OCI-LY1 (cell line): ENCODE data around the gene STK38.
"Not testable (repeated sequence)": the region's sequence is repeated elsewhere in the genome, so short reads cannot be mapped to it uniquely, and the experiment has no call there.

ENCODE experiments used
- H2AFZ ChIP-seq: fragments of 200-600 bp; sonication (generic), shearing (Covaris generic); 2 replicates; pipeline ENCODE4 v1.6.0; 2014; ENCODE audit warnings: antibody characterized with exemption, mild to moderate bottlenecking, low read length
- H3F3A ChIP-seq: fragments of 200-600 bp; sonication (generic), shearing (Covaris generic); 2 replicates; pipeline ENCODE4 v1.6.0; 2014; ENCODE audit warnings: mild to moderate bottlenecking, antibody characterized with exemption, low read length, moderate library complexity; ENCODE audit not compliant: insufficient read depth
- H3K27ac ChIP-seq: fragments of 200-600 bp; sonication (generic); 2 replicates; pipeline ENCODE4 v1.5.1; 2014; ENCODE audit warnings: low read length, mixed run types, mild to moderate bottlenecking, low read depth; ENCODE audit not compliant: poor library complexity, severe bottlenecking
- H3K27me3 ChIP-seq: fragments of 200-600 bp; sonication (generic); 2 replicates; pipeline ENCODE4 v1.6.0; 2014; ENCODE audit warnings: antibody characterized with exemption, mild to moderate bottlenecking, low read length, moderate library complexity; ENCODE audit not compliant: insufficient read depth
- H3K36me3 ChIP-seq: fragments of 200-600 bp; sonication (generic); 2 replicates; pipeline ENCODE4 v1.6.1; 2014; ENCODE audit warnings: mild to moderate bottlenecking, antibody characterized with exemption, low read length, moderate library complexity, mixed read lengths; ENCODE audit not compliant: insufficient read depth
- H3K4me1 ChIP-seq: fragments of 200-600 bp; sonication (generic); 2 replicates; pipeline ENCODE4 v1.5.1; 2014; ENCODE audit warnings: mild to moderate bottlenecking, low read length, moderate library complexity; ENCODE audit not compliant: insufficient read depth, severe bottlenecking
- H3K4me2 ChIP-seq: fragments of 200-600 bp; sonication (generic), shearing (Covaris generic); 2 replicates; pipeline ENCODE4 v1.6.1; 2014; ENCODE audit warnings: low read length
- H3K4me3 ChIP-seq: fragments of 200-600 bp; sonication (generic); 2 replicates; pipeline ENCODE4 v1.5.1; 2014; ENCODE audit warnings: low read length, low read depth, mild to moderate bottlenecking, mixed read lengths; ENCODE audit not compliant: poor library complexity, severe bottlenecking
- H3K79me2 ChIP-seq: fragments of 200-600 bp; shearing (Covaris generic); 2 replicates; pipeline ENCODE4 v1.6.1; 2016; ENCODE audit warnings: mixed run types, low read length, mixed read lengths; ENCODE audit not compliant: insufficient read depth
- H3K9ac ChIP-seq: fragments of 200-600 bp; sonication (generic), shearing (Covaris generic); 2 replicates; pipeline ENCODE4 v1.6.1; 2014; ENCODE audit warnings: mild to moderate bottlenecking, low read length, mixed read lengths
- H3K9me2 ChIP-seq: fragments of 200-600 bp; sonication (generic), shearing (Covaris generic); 2 replicates; pipeline ENCODE4 v1.6.1; 2014; ENCODE audit warnings: low read depth, mild to moderate bottlenecking, low read length, mixed read lengths
- H3K9me3 ChIP-seq: fragments of 200-600 bp; shearing (Covaris generic); 2 replicates; pipeline ENCODE4 v1.6.1; 2014; ENCODE audit warnings: low read length, mixed read lengths
- H4K20me1 ChIP-seq: fragments of 200-600 bp; sonication (generic), shearing (Covaris generic); 2 replicates; pipeline ENCODE4 v1.6.0; 2016; ENCODE audit warnings: mild to moderate bottlenecking, low read length; ENCODE audit not compliant: insufficient read depth
- EZH2 ChIP-seq: fragments of 200-600 bp; sonication (generic), shearing (Covaris generic); IDR thresholded peaks from 2 replicates; pipeline ENCODE4 v1.8.0; 2017; ENCODE audit warnings: borderline replicate concordance, mixed run types, mild to moderate bottlenecking, antibody characterized with exemption, low read length, moderate library complexity, mixed read lengths
- TF ChIP-seq, protein P1 (sequence below): fragments of 200-600 bp; sonication (generic), shearing (Covaris generic); IDR thresholded peaks from 2 replicates; pipeline ENCODE4 v1.5.1; 2017; ENCODE audit warnings: mild to moderate bottlenecking, antibody characterized with exemption, low read length, moderate library complexity, mixed read lengths

Gene STK38

GRCh38 chr6:36577301-36577700, 30.0 kb upstream of the STK38 start:
- Histone ChIP-seq H3K4me1 (peaks cover 9% of the 10 kb centered on the region), H4K20me1 (no peaks in the 10 kb centered on the region), H3K4me3 (no peak overlapping the region), H3K27me3 (no peaks in the 10 kb centered on the region), H3K4me2 (no peak overlapping the region), H3K9me2 (no peaks in the 10 kb centered on the region), H3F3A (no peaks in the 10 kb centered on the region), H3K9ac (no peak overlapping the region), H2AFZ (no peak overlapping the region), H3K79me2 (no peaks in the 10 kb centered on the region), H3K36me3 (no peaks in the 10 kb centered on the region), H3K9me3 (0 out of 2 replicates have a peak, but pooled peaks cover 3% of the 10 kb centered on the region), H3K27ac (no peak overlapping the region)
- TF ChIP-seq EZH2: no peak
- TF ChIP-seq, protein P1, sequence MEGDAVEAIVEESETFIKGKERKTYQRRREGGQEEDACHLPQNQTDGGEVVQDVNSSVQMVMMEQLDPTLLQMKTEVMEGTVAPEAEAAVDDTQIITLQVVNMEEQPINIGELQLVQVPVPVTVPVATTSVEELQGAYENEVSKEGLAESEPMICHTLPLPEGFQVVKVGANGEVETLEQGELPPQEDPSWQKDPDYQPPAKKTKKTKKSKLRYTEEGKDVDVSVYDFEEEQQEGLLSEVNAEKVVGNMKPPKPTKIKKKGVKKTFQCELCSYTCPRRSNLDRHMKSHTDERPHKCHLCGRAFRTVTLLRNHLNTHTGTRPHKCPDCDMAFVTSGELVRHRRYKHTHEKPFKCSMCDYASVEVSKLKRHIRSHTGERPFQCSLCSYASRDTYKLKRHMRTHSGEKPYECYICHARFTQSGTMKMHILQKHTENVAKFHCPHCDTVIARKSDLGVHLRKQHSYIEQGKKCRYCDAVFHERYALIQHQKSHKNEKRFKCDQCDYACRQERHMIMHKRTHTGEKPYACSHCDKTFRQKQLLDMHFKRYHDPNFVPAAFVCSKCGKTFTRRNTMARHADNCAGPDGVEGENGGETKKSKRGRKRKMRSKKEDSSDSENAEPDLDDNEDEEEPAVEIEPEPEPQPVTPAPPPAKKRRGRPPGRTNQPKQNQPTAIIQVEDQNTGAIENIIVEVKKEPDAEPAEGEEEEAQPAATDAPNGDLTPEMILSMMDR: no peak

DNA sequence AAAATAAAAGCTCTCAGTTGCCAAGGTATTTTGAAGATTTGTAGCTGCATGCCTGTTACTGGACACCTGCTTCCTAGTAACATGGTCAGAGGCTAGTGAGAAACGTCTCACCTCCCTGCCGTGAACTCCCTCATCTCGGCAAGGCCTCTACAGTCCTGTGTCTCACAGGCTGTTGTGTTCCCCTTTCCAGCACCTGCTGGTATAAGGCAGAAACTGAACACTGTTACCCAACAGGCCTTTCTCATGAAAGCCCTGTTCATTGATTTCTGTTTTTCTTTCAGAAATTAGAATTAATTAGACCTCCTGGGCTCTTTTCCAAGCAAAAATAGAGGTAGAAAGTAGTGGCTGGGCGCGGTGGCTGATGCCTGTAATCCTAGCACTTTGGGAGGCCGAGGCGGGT, 29.3 kb upstream of the STK38 start:
- H2AFZ ChIP-seq: no peak overlapping the region
- H3K9me3 ChIP-seq: 0 out of 2 replicates have a peak, but pooled peaks cover 3% of the 10 kb centered on the region
- no peaks in the 10 kb centered on the region for H3F3A ChIP-seq
- no peak overlapping the region for H3K9ac ChIP-seq
- H3K27me3 ChIP-seq: no peaks in the 10 kb centered on the region
- no peaks in the 10 kb centered on the region for H3K36me3 ChIP-seq
- TF ChIP-seq, protein P1: no peak
- TF ChIP-seq EZH2: no peak
- no peaks in the 10 kb centered on the region for H3K79me2 ChIP-seq
- no peak overlapping the region for H3K27ac ChIP-seq
- H3K4me1 ChIP-seq: peaks cover 9% of the 10 kb centered on the region
- H3K9me2 ChIP-seq: no peaks in the 10 kb centered on the region
- no peak overlapping the region for H3K4me3 ChIP-seq
- H3K4me2 ChIP-seq: no peak overlapping the region
- no peaks in the 10 kb centered on the region for H4K20me1 ChIP-seq

DNA sequence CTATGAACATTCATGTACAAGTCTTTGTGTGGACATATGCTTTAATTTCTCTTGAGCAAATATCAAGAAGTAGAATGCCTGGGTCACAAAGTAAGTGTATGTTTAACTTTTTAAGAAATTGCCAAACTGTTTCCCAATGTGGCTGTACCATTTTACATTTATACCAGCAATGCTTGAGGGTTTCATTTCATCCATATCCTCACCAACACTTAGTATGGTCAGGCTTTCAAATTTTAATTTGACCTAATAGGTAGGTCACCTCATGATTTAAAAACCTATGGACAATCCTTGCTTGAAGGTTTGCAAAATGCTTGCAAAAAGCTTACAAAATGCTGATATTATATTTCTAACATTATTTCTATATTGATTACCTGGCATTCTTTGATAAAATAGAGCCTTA, 27.4 kb upstream of the STK38 start:
- Histone ChIP-seq H3K27ac (no peak overlapping the region), H3K4me1 (peaks cover 4% of the 10 kb centered on the region), H3K9me3 (0 out of 2 replicates have a peak, but pooled peaks cover 3% of the 10 kb centered on the region), H3K79me2 (no peaks in the 10 kb centered on the region), H3F3A (no peaks in the 10 kb centered on the region), H3K27me3 (no peaks in the 10 kb centered on the region), H3K36me3 (no peaks in the 10 kb centered on the region), H3K9ac (no peak overlapping the region), H3K9me2 (no peaks in the 10 kb centered on the region), H3K4me3 (no peak overlapping the region), H2AFZ (no peak overlapping the region), H3K4me2 (no peak overlapping the region), H4K20me1 (no peaks in the 10 kb centered on the region)
- TF ChIP-seq EZH2: no peak
- TF ChIP-seq, protein P1: no peak

- H3K9ac ChIP-seq, H3K27me3 ChIP-seq, H3F3A ChIP-seq, H3K79me2 ChIP-seq, H3K9me2 ChIP-seq, H3K4me3 ChIP-seq, H3K4me1 ChIP-seq, H3K36me3 ChIP-seq, H4K20me1 ChIP-seq, H2AFZ ChIP-seq, H3K27ac ChIP-seq, H3K4me2 ChIP-seq, H3K9me3 ChIP-seq: not testable (repeated sequence)
These were observed 25.4 kb upstream of the STK38 start for GRCh38 chr6:36572353-36573311.
